K562 (cell line): ENCODE measurements around the gene C16orf86.

Experiments used
- ATF3 ChIP-seq, 2 experiments: fragments of 450-650 bp in 1 of 2; sonication (generic) in 1 of 2; formaldehyde crosslinking in 1 of 2; IDR thresholded peaks in 1 of 2; conservative IDR thresholded peaks in 1 of 2; 2 replicates each; pipeline versions ENCODE4 v1.6.1 to v1.8.1; 2016 to 2023; ENCODE audit warnings: mild to moderate bottlenecking in 2 of 2, moderate library complexity in 2 of 2, inconsistent platforms in 1 of 2, missing genetic modification reagents in 1 of 2
- CTCF ChIP-seq, 3 experiments: IDR thresholded peaks in 2 of 3; conservative IDR thresholded peaks in 1 of 3; 2 replicates each; pipeline ENCODE4 v1.5.1; 2011 to 2012; ENCODE audit warnings: low read length in 3 of 3, mild to moderate bottlenecking in 3 of 3, control low read depth in 2 of 3, improper control_type of control experiment in 1 of 3, inconsistent platforms in 1 of 3, low read depth in 1 of 3, mixed read lengths in 1 of 3, moderate library complexity in 1 of 3; ENCODE audit not compliant: insufficient read depth in 2 of 3
- JUND ChIP-seq, 2 experiments: IDR thresholded peaks; 2 replicates in 1 of 2; 3 replicates in 1 of 2; pipeline ENCODE4 v1.6.1; 2011; ENCODE audit warnings: borderline replicate concordance in 2 of 2, low read depth in 2 of 2, low read length in 2 of 2, improper control_type of control experiment in 1 of 2, missing biosample characterization in 1 of 2, missing genetic modification characterization in 1 of 2, missing genetic modification reagents in 1 of 2
- POLR2A ChIP-seq: fragments of 450-650 bp; conservative IDR thresholded peaks from 2 replicates; pipeline ENCODE4 v1.6.1; 2016
- RAD51 ChIP-seq: fragments of 450-650 bp; IDR thresholded peaks from 2 replicates; pipeline ENCODE4 v1.7.1; 2016; ENCODE audit warnings: low read depth, mild to moderate bottlenecking, borderline replicate concordance
- SMAD3 ChIP-seq: fragments of 450-650 bp; formaldehyde crosslinking; conservative IDR thresholded peaks from 2 replicates; pipeline ENCODE4 v1.4.0; 2020; ENCODE audit warnings: mild to moderate bottlenecking
- SMC3 ChIP-seq: conservative IDR thresholded peaks from 2 replicates; pipeline ENCODE4 v1.6.1; 2011; ENCODE audit warnings: low read depth, low read length, improper control_type of control experiment; ENCODE audit not compliant: insufficient read depth
- SOX6 ChIP-seq: fragments of 450-650 bp; IDR thresholded peaks from 2 replicates; pipeline ENCODE4 v1.6.1; 2014; ENCODE audit warnings: mild to moderate bottlenecking
- SP1 ChIP-seq: sonication (generic); formaldehyde crosslinking; IDR thresholded peaks from 2 replicates; pipeline ENCODE4 v1.8.1; 2022; ENCODE audit warnings: mild to moderate bottlenecking, missing genetic modification reagents
- ZNF24 ChIP-seq: fragments of 450-650 bp; IDR thresholded peaks from 2 replicates; pipeline ENCODE4 v1.6.1; 2016

- TF ChIP-seq SMAD3 (CRISPR knock-in tag) (no peak), RAD51 (no peak), CTCF (IDR thresholded peaks at IDR 0.05 in 2 of 3, conservative IDR thresholded peaks at IDR 0.05 in 1 of 3; ENCODE audit: insufficient read depth in 2 of 3, low read depth in 1 of 3, low read length in 3 of 3) (no peak), SMC3 (no peak), SOX6 (no peak), JUND (IDR thresholded peaks at IDR 0.05; ENCODE audit: borderline replicate concordance, low read depth, low read length) (no peak), JUND (tag; IDR thresholded peaks at IDR 0.05; ENCODE audit: borderline replicate concordance, low read depth, low read length) (no peak), SP1 (peak; percentile 88), ZNF24 (no peak), POLR2A (peak; percentile 78), ATF3 (IDR thresholded peaks at IDR 0.05) (no peak), ATF3 (CRISPR knock-in tag; conservative IDR thresholded peaks at IDR 0.05) (no peak)
Observed at GRCh38 chr16:67659675-67660563, 6.7 kb upstream of the C16orf86 start, which contains the start of gene ACD.
